ENCODE measurements around the gene GALNT11. TPM values are rescaled to one million over a fixed set of nuclear protein-coding genes. Genes with fewer than 3 reads are reported as not detected.

GALNT11 gene
- total RNA-seq, 2 donors from 2014 or later, result 16.9 to 18.0 TPM

- Mint-ChIP-seq H3K36me3 (ENCODE audit: insufficient read depth in 2 of 2) (peaks cover 10 to 13% of the 10 kb centered on the region in 2 donors), H3K27me3 (ENCODE audit: low read depth) (no peaks in the 10 kb centered on the region), H3K9me3 (peaks cover 7 to 8% of the 10 kb centered on the region in 2 donors), H3K27ac (no peak overlapping the region), H3K4me3 (no peak overlapping the region), H3K4me1 (ENCODE audit: low read depth) (no peaks in the 10 kb centered on the region)
- ATAC-seq (replicated peaks in 1 of 2) (no peak), DNase-seq (no peak)
These were observed 63.7 kb downstream of the GALNT11 start for GRCh38 chr7:152089183-152089582.

GRCh38 chr7:152090747-152091146 lies 65.3 kb downstream of the GALNT11 start:
- Mint-ChIP-seq H3K4me1 (ENCODE audit: low read depth) (no peaks in the 10 kb centered on the region), H3K4me3 (no peak overlapping the region), H3K27me3 (ENCODE audit: low read depth) (no peaks in the 10 kb centered on the region), H3K36me3 (ENCODE audit: insufficient read depth in 2 of 2) (peaks cover 10 to 13% of the 10 kb centered on the region in 2 donors), H3K9me3 (peaks cover 7 to 8% of the 10 kb centered on the region in 2 donors), H3K27ac (no peak overlapping the region)
- DNase-seq, result no peak
- ATAC-seq (replicated peaks in 1 of 2), result no peak

GRCh38 chr7:152093717-152094116 lies 68.2 kb downstream of the GALNT11 start:
- ATAC-seq (replicated peaks in 1 of 2), result no peak

GRCh38 chr7:152095771-152096170 lies 70.3 kb downstream of the GALNT11 start:
- no peak overlapping the region for H3K27ac Mint-ChIP-seq
- no peak overlapping the region for H3K4me3 Mint-ChIP-seq
- ATAC-seq (replicated peaks in 1 of 2), result no peak
- peaks cover 0 to 1% of the 10 kb centered on the region in 2 donors for H3K36me3 Mint-ChIP-seq (ENCODE audit: insufficient read depth in 2 of 2)
- no peaks in the 10 kb centered on the region for H3K4me1 Mint-ChIP-seq (ENCODE audit: low read depth)
- no peak for DNase-seq
- H3K27me3 Mint-ChIP-seq (ENCODE audit: low read depth), result no peaks in the 10 kb centered on the region
- H3K9me3 Mint-ChIP-seq, result no peaks in the 10 kb centered on the region

More at GRCh38 chr7:152093717-152094116, 68.2 kb downstream of the GALNT11 start:
- Mint-ChIP-seq H3K4me1 (ENCODE audit: low read depth) (no peaks in the 10 kb centered on the region), H3K27me3 (ENCODE audit: low read depth) (no peaks in the 10 kb centered on the region), H3K4me3 (no peak overlapping the region), H3K36me3 (ENCODE audit: insufficient read depth in 2 of 2) (peaks cover 3 to 8% of the 10 kb centered on the region in 2 donors), H3K9me3 (peaks cover 3% of the 10 kb centered on the region in 2 donors), H3K27ac (no peak overlapping the region)
- no peak for DNase-seq

GRCh38 chr7:152097330-152097729 lies 71.9 kb downstream of the GALNT11 start:
- no peak overlapping the region for H3K27ac Mint-ChIP-seq
- no peaks in the 10 kb centered on the region for H3K9me3 Mint-ChIP-seq
- no peak for ATAC-seq (replicated peaks in 1 of 2)
- H3K4me1 Mint-ChIP-seq (ENCODE audit: low read depth), result no peaks in the 10 kb centered on the region
- H3K27me3 Mint-ChIP-seq (ENCODE audit: low read depth), result no peaks in the 10 kb centered on the region
- no peak overlapping the region for H3K4me3 Mint-ChIP-seq
- DNase-seq, result no peak
- H3K36me3 Mint-ChIP-seq (ENCODE audit: insufficient read depth in 2 of 2), result peaks cover 0 to 1% of the 10 kb centered on the region in 2 donors

- no peaks in the 10 kb centered on the region for H3K4me1 Mint-ChIP-seq (ENCODE audit: low read depth)
- H3K27ac Mint-ChIP-seq, result no peak overlapping the region
- H3K36me3 Mint-ChIP-seq (ENCODE audit: insufficient read depth in 2 of 2), result peaks cover 1 to 4% of the 10 kb centered on the region in 2 donors
- H3K27me3 Mint-ChIP-seq (ENCODE audit: low read depth), result no peaks in the 10 kb centered on the region
- no peaks in the 10 kb centered on the region for H3K9me3 Mint-ChIP-seq
- DNase-seq, result no peak
- no peak overlapping the region for H3K4me3 Mint-ChIP-seq
- ATAC-seq (replicated peaks in 1 of 2), result no peak
These were observed 77.6 kb downstream of the GALNT11 start for GRCh38 chr7:152103066-152103465.

- DNase-seq (no peak), ATAC-seq (replicated peaks in 1 of 2) (no peak)
- Mint-ChIP-seq H3K27ac (peak overlapping the region; percentile 41), H3K27me3 (ENCODE audit: low read depth) (no peaks in the 10 kb centered on the region), H3K4me1 (ENCODE audit: low read depth) (no peaks in the 10 kb centered on the region), H3K9me3 (no peaks in the 10 kb centered on the region), H3K36me3 (ENCODE audit: insufficient read depth in 2 of 2) (peaks cover 1 to 4% of the 10 kb centered on the region in 2 donors), H3K4me3 (no peak overlapping the region)
These were observed 78.2 kb downstream of the GALNT11 start for GRCh38 chr7:152103691-152104090.

GRCh38 chr7:152105205-152105604 lies 79.7 kb downstream of the GALNT11 start:
- no peak for ATAC-seq (replicated peaks in 1 of 2)
- Mint-ChIP-seq H3K4me3 (no peak overlapping the region), H3K27ac (no peak overlapping the region), H3K27me3 (ENCODE audit: low read depth) (no peaks in the 10 kb centered on the region), H3K4me1 (ENCODE audit: low read depth) (no peaks in the 10 kb centered on the region), H3K9me3 (no peaks in the 10 kb centered on the region), H3K36me3 (ENCODE audit: insufficient read depth in 2 of 2) (peaks cover 1 to 4% of the 10 kb centered on the region in 2 donors)
- DNase-seq, result no peak

- Mint-ChIP-seq H3K27me3 (ENCODE audit: low read depth) (no peaks in the 10 kb centered on the region), H3K27ac (no peak overlapping the region), H3K36me3 (ENCODE audit: insufficient read depth in 2 of 2) (peaks cover 1 to 4% of the 10 kb centered on the region in 2 donors), H3K4me3 (no peak overlapping the region), H3K4me1 (ENCODE audit: low read depth) (no peaks in the 10 kb centered on the region), H3K9me3 (no peaks in the 10 kb centered on the region)
- no peak for DNase-seq
- ATAC-seq (replicated peaks in 1 of 2), result no peak
These were observed 81.5 kb downstream of the GALNT11 start for GRCh38 chr7:152106990-152107389.

- H3K9me3 Mint-ChIP-seq, result no peaks in the 10 kb centered on the region
- H3K4me3 Mint-ChIP-seq, result no peak overlapping the region
- ATAC-seq (replicated peaks in 1 of 2) (no peak), DNase-seq (no peak)
- no peak overlapping the region for H3K27ac Mint-ChIP-seq
- no peaks in the 10 kb centered on the region for H3K4me1 Mint-ChIP-seq (ENCODE audit: low read depth)
- no peaks in the 10 kb centered on the region for H3K27me3 Mint-ChIP-seq (ENCODE audit: low read depth)
- H3K36me3 Mint-ChIP-seq (ENCODE audit: insufficient read depth in 2 of 2), result peaks cover 1 to 4% of the 10 kb centered on the region in 2 donors
These were observed 82.5 kb downstream of the GALNT11 start for GRCh38 chr7:152107945-152108344.

GRCh38 chr7:152108359-152108758 lies 82.9 kb downstream of the GALNT11 start:
- Mint-ChIP-seq H3K27ac (no peak overlapping the region), H3K36me3 (ENCODE audit: insufficient read depth in 2 of 2) (peaks cover 1 to 4% of the 10 kb centered on the region in 2 donors), H3K4me1 (ENCODE audit: low read depth) (no peaks in the 10 kb centered on the region)

GRCh38 chr7:152112829-152113228 lies 87.4 kb downstream of the GALNT11 start:
- no peak for DNase-seq
- Mint-ChIP-seq H3K27ac (no peak overlapping the region), H3K4me1 (ENCODE audit: low read depth) (no peaks in the 10 kb centered on the region), H3K27me3 (ENCODE audit: low read depth) (no peaks in the 10 kb centered on the region), H3K36me3 (ENCODE audit: insufficient read depth in 2 of 2) (peaks cover 2 to 12% of the 10 kb centered on the region in 2 donors), H3K4me3 (no peak overlapping the region), H3K9me3 (no peaks in the 10 kb centered on the region)
- no peak for ATAC-seq (replicated peaks in 1 of 2)

More at GRCh38 chr7:152108359-152108758, 82.9 kb downstream of the GALNT11 start:
- Mint-ChIP-seq H3K9me3 (no peaks in the 10 kb centered on the region), H3K4me3 (no peak overlapping the region), H3K27me3 (ENCODE audit: low read depth) (no peaks in the 10 kb centered on the region)
- ATAC-seq (replicated peaks in 1 of 2), result no peak
- no peak for DNase-seq

GRCh38 chr7:152115021-152115718 lies 89.7 kb downstream of the GALNT11 start:
- H3K36me3 Mint-ChIP-seq (ENCODE audit: insufficient read depth in 2 of 2), result peaks cover 4 to 17% of the 10 kb centered on the region in 2 donors
- DNase-seq (no peak), ATAC-seq (replicated peaks in 1 of 2) (no peak)
- H3K4me1 Mint-ChIP-seq (ENCODE audit: low read depth), result no peaks in the 10 kb centered on the region
- H3K9me3 Mint-ChIP-seq, result no peaks in the 10 kb centered on the region
- no peaks in the 10 kb centered on the region for H3K27me3 Mint-ChIP-seq (ENCODE audit: low read depth)
- no peak overlapping the region for H3K27ac Mint-ChIP-seq
- no peak overlapping the region for H3K4me3 Mint-ChIP-seq

- DNase-seq, result no peak
- Mint-ChIP-seq H3K27ac (no peak overlapping the region), H3K27me3 (ENCODE audit: low read depth) (no peaks in the 10 kb centered on the region), H3K9me3 (no peaks in the 10 kb centered on the region), H3K36me3 (ENCODE audit: insufficient read depth in 2 of 2) (peaks cover 9 to 31% of the 10 kb centered on the region in 2 donors), H3K4me1 (ENCODE audit: low read depth) (no peaks in the 10 kb centered on the region), H3K4me3 (no peak overlapping the region)
- no peak for ATAC-seq (replicated peaks in 1 of 2)
These were observed 91.9 kb downstream of the GALNT11 start for GRCh38 chr7:152117356-152117755.

All from activated T-cell treated with anti-CD3 and anti-CD28 coated beads, Interleukin-2, amount 50 U/mL, for 72 hours (primary cell).